Stimulated activated CD8-positive, alpha-beta memory T cell treated with anti-CD3 and anti-CD28 coated beads, Interleukin-4, amount 100 ng/mL, for 48 hours (primary cell): ENCODE measurements around the gene ECT2L.

ENCODE experiments used
- DNase-seq: peaks from one replicate; pipeline ENCODE4 v3.0.0-alpha.2; 2020

Gene ECT2L

DNA sequence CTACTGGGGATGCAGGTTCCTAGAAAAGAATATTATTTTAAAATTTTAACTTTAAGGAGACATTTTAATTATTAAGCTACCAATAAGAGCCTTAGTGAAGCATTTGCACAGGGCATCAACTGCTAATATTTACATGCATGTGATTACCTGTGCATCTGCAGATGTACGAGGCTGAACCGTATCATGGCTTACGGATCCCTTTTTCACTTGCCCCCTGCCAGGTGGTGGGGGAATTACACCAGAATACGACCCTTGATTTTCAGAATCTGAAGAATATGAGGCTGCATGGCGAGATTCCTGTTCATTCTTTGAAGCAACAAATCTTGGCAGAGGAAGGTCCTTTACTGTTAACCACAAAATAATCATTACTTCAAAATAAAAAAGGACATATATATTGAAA is 149.5 kb downstream of the ECT2L start:
- DNase-seq, result no peak

DNA sequence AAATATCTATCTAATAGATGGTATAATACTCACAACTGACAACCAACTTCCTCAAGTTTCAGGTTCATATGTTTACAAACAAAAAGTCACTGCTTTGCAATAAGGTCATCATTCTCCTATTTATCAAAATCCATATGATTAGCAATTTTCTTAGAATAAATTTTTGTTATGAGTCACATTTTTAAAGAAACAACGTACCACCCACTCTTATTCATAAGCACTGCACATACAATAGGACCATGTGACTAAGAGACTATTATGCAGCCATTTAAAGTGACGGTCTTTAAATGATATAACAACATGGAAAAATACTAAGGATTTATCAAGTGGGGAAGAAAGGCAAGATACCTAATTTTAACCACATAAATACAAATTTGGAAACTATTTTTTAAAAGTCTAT is 152.1 kb downstream of the ECT2L start:
- no peak for DNase-seq

GRCh38 chr6:138948546-138949179 is 152.8 kb downstream of the ECT2L start:
- DNase-seq, result no peak

DNA sequence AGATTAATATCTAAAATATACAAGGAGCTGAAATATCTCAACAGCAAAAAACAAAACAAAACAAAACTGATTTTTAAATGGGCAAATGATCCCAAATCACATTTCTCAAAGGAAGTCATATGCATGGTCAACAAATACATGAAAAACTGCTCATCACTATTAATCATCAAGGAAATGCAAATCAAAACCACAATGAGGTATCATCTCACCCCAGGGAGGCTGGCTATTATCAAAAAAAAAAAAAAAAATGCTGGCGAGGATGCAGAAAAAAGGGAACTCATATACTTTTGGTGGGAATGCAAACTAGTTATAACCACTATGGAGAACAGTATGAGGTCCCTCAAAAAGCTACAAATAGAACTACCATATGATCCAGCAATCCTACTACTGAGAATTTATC is 157.6 kb downstream of the ECT2L start:
- no peak for DNase-seq
